HepG2 (cell line): ENCODE measurements around the gene WNK2. TPM values are rescaled to one million over a fixed set of nuclear protein-coding genes. Genes with fewer than 3 reads are reported as not detected.

Experiments
- ATAC-seq: fragments of 200-7000 bp; cut with Tn5 transposase; 3 replicates; pipeline ENCODE4 v1.9.1; 2020; ENCODE audit warnings: mild to moderate bottlenecking, moderate library complexity
- BruUV-seq: library from RNA; stranded (reverse); fragments of 400-500 nt; replicated peaks from 2 replicates; lab custom pipeline; 2021; lab: Mats Ljungman, UMichigan
- CTCF ChIA-PET: fragments of 300-600 bp; formaldehyde crosslinking; extraction: SDS; loops from one replicate; lab custom pipeline; 2021; ENCODE audit warnings: low total read pairs, inconsistent platforms, low intra/inter-chr PET ratio; lab: Yijun Ruan, JAX
- POLR2A ChIA-PET: fragments of 350-600 bp; sonication (Branson Sonifier 250); formaldehyde crosslinking; loops from one replicate; lab custom pipeline; 2020; ENCODE audit warnings: antibody characterized with exemption, inconsistent platforms; lab: Yijun Ruan, JAX
- DNase-seq: peaks from one replicate; pipeline ENCODE4 v3.0.0-alpha.2; 2015; ENCODE audit warnings: low spot score
- FAIRE-seq: peaks from 3 replicates; lab custom pipeline; 2011; peaks lifted over from hg19 to GRCh38; lab: Jason Lieb, UNC
- H2AFZ ChIP-seq: one replicate; pipeline ENCODE4 v1.6.1; 2011; ENCODE audit warnings: low read length, inconsistent platforms
- H3K27ac ChIP-seq: fragments of 300-600 bp; 3 replicates; pipeline ENCODE4 v1.8.0; 2011; ENCODE audit warnings: mixed run types, mild to moderate bottlenecking, mixed read lengths, low read length, inconsistent platforms; ENCODE audit not compliant: insufficient read depth; ENCODE audit errors: extremely low read length
- H3K27me3 ChIP-seq, 2 experiments: fragments of 200-600 bp in 1 of 2; 2 replicates in 1 of 2; 3 replicates in 1 of 2; pipeline versions ENCODE4 v1.6.0 to v1.8.0; 2011; ENCODE audit warnings: low read length in 2 of 2, mild to moderate bottlenecking in 2 of 2, moderate library complexity in 2 of 2, inconsistent platforms in 1 of 2; ENCODE audit not compliant: insufficient read depth in 2 of 2, control insufficient read depth in 1 of 2
- H3K36me3 ChIP-seq, 2 experiments: fragments of 200-600 bp in 1 of 2; replicated peaks in 1 of 2; 2 replicates in 1 of 2; 3 replicates in 1 of 2; pipeline versions ENCODE4 v1.5.1 to v1.8.0; 2011; ENCODE audit warnings: low read length in 2 of 2, inconsistent platforms in 1 of 2; ENCODE audit not compliant: insufficient read depth in 2 of 2, control insufficient read depth in 1 of 2
- H3K4me1 ChIP-seq: 2 replicates; pipeline ENCODE4 v1.5.1; 2012; ENCODE audit warnings: low read length, inconsistent platforms; ENCODE audit not compliant: insufficient read depth
- H3K4me2 ChIP-seq: 2 replicates; pipeline ENCODE4 v1.6.0; 2011; ENCODE audit warnings: low read depth, low read length, inconsistent platforms
- H3K4me3 ChIP-seq, 3 experiments: fragments of 200-600 bp in 1 of 3; sonication (generic), shearing (Covaris generic) in 1 of 3; replicated peaks in 1 of 3; 2 replicates each; pipeline ENCODE4 v1.5.1; 2011 to 2016; ENCODE audit warnings: low read length in 3 of 3, inconsistent platforms in 2 of 3, low read depth in 2 of 3, mild to moderate bottlenecking in 2 of 3, control low read depth in 1 of 3, mixed read lengths in 1 of 3; ENCODE audit not compliant: insufficient read depth in 1 of 3
- H3K79me2 ChIP-seq: one replicate; pipeline ENCODE4 v1.6.1; 2011; ENCODE audit warnings: low read length, inconsistent platforms; ENCODE audit not compliant: insufficient read depth
- H3K9ac ChIP-seq: 2 replicates; pipeline ENCODE4 v1.6.0; 2011; ENCODE audit warnings: mild to moderate bottlenecking, low read depth, low read length, inconsistent platforms; ENCODE audit not compliant: insufficient read depth
- H3K9me3 ChIP-seq: 2 replicates; pipeline ENCODE4 v1.5.1; 2012; ENCODE audit warnings: mild to moderate bottlenecking, low read length
- H4K20me1 ChIP-seq: 2 replicates; pipeline ENCODE4 v1.6.0; 2011; ENCODE audit warnings: inconsistent platforms, mild to moderate bottlenecking, low read length, moderate library complexity; ENCODE audit not compliant: insufficient read depth
- SNAI1 ChIP-seq: sonication (generic); formaldehyde crosslinking; IDR thresholded peaks from 2 replicates; pipeline ENCODE4 v1.5.0; 2020; ENCODE audit warnings: mild to moderate bottlenecking, missing genetic modification reagents, borderline replicate concordance
- ZNF326 ChIP-seq: sonication (generic); formaldehyde crosslinking; IDR thresholded peaks from 2 replicates; pipeline ENCODE4 v1.4.0; 2020; ENCODE audit warnings: missing genetic modification reagents, borderline replicate concordance
- ZNF510 ChIP-seq: sonication (generic); formaldehyde crosslinking; IDR thresholded peaks from 2 replicates; pipeline ENCODE4 v1.4.0; 2020; ENCODE audit warnings: low read depth, mild to moderate bottlenecking, missing genetic modification reagents
- WGBS: methylation state at CpG from one replicate; pipeline ENCODE4 v1.1.6; 2017; ENCODE audit warnings: low lambda C conversion rate; 5-methylcytosine and 5-hydroxymethylcytosine counted together
- in situ Hi-C: cut with HindIII; loops from 2 replicates; pipeline ENCODE4 v1.10.0; 2017; ENCODE audit warnings: low pct_unique_long_range_greater_than_20kb; ENCODE audit not compliant: extremely low pct_ligation_motif_present
- intact Hi-C: fragments of 100-400 bp; cut with micrococcal nuclease; formaldehyde crosslinking; loops from one replicate; pipeline ENCODE4 v1.10.0; 2022; ENCODE audit not compliant: unreplicated experiment
- polyA plus RNA-seq, 8 experiments: library from polyadenylated mRNA; depleted of rRNA in 3 of 8; stranded (reverse) in 7 of 8; unstranded in 1 of 8; fragments of >200 nt; fragmentation: Illumina TruSeq in 4 of 8; extraction: Trizol in 4 of 8; gene quantifications; 2 replicates each; pipeline versions ENCODE4 v1.2.1 to v1.2.3, GENCODE V29; 2011 to 2016; ENCODE audit warnings: low read depth in 4 of 8, missing spikeins in 1 of 8, mixed read lengths in 1 of 8; ENCODE audit not compliant: insufficient read depth in 1 of 8
- total RNA-seq, 5 experiments: library from RNA; depleted of rRNA; stranded (reverse); fragments of >200 nt; fragmentation: Illumina TruSeq; extraction: Trizol; gene quantifications; 2 replicates each; pipeline ENCODE4 v1.2.3, GENCODE V29; 2016; ENCODE audit warnings: low read depth in 1 of 5
- TF ChIP-seq, protein P1 (sequence below), 2 experiments: IDR thresholded peaks; 2 replicates each; pipeline ENCODE4 v1.6.1; 2011 to 2012; ENCODE audit warnings: low read length in 2 of 2, borderline replicate concordance in 1 of 2, low read depth in 1 of 2, mild to moderate bottlenecking in 1 of 2, moderate library complexity in 1 of 2

Gene WNK2
- total and polyA plus RNA-seq, 2 of the 13 experiments (the other 11 are each of a cell fraction or from before 2014, with no cell fraction given) = 10.5 to 12.0 TPM

DNA sequence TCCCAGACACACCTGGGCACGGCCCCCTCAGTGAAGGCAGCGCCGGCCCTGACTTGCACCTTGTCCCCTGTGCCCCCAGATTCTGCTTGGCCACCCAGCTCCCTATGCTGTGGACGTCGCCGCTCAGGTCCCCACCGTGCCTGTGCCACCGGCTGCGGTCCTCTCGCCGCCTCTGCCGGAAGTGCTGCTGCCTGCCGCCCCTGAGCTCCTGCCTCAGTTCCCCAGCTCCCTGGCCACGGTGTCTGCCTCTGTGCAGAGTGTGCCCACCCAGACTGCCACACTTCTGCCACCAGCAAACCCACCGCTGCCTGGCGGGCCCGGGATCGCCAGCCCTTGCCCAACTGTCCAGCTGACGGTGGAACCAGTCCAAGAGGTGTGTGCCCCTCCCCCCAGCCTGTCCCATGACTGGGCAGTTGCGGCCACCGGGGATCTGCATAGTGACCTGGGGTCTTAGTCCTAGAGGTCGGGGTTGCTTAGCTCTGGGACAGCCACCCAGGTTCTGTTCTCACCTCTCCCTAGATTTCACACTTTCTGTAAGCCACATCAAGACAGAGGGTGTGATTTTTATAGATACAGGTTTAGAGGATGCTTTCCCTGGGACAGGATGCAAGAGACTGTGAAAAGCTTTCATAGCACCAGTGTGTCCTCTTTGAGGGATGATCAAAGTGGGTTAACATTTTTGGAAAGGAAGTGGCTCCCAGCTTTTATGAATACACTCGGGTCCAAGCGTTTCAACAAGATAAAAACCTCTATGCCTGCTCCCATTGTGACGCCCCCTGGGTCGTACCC lies 78.0 kb downstream of the WNK2 start:
- Histone ChIP-seq H3K4me2 (no peak overlapping the region), H3K4me3 (no peak overlapping the region), H3K27me3 (no peaks in the 10 kb centered on the region), H3K9me3 (no peaks in the 10 kb centered on the region), H3K27ac (no peak overlapping the region), H4K20me1 (no peaks in the 10 kb centered on the region), H3K4me1 (no peaks in the 10 kb centered on the region), H3K9ac (no peak overlapping the region), H3K79me2 (no peaks in the 10 kb centered on the region), H2AFZ (no peak overlapping the region), H3K36me3 (peaks cover 12 to 41% of the 10 kb centered on the region in 2 experiments; a peak in 4 of 5 replicates)
- no TSS peak for BruUV-seq
- no peak for FAIRE-seq
- in situ Hi-C loops = no loop called here
- 94% methylated on average over 15 of the region's 26 CpGs for WGBS
- intact Hi-C loops = no loop called here
- TF ChIP-seq ZNF510 (CRISPR knock-in tag) (no peak), ZNF326 (CRISPR knock-in tag) (no peak), SNAI1 (CRISPR knock-in tag) (no peak)
- TF ChIP-seq, protein P1, sequence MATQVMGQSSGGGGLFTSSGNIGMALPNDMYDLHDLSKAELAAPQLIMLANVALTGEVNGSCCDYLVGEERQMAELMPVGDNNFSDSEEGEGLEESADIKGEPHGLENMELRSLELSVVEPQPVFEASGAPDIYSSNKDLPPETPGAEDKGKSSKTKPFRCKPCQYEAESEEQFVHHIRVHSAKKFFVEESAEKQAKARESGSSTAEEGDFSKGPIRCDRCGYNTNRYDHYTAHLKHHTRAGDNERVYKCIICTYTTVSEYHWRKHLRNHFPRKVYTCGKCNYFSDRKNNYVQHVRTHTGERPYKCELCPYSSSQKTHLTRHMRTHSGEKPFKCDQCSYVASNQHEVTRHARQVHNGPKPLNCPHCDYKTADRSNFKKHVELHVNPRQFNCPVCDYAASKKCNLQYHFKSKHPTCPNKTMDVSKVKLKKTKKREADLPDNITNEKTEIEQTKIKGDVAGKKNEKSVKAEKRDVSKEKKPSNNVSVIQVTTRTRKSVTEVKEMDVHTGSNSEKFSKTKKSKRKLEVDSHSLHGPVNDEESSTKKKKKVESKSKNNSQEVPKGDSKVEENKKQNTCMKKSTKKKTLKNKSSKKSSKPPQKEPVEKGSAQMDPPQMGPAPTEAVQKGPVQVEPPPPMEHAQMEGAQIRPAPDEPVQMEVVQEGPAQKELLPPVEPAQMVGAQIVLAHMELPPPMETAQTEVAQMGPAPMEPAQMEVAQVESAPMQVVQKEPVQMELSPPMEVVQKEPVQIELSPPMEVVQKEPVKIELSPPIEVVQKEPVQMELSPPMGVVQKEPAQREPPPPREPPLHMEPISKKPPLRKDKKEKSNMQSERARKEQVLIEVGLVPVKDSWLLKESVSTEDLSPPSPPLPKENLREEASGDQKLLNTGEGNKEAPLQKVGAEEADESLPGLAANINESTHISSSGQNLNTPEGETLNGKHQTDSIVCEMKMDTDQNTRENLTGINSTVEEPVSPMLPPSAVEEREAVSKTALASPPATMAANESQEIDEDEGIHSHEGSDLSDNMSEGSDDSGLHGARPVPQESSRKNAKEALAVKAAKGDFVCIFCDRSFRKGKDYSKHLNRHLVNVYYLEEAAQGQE (IDR thresholded peaks at IDR 0.05; ENCODE audit: borderline replicate concordance in 1 of 2, low read depth in 1 of 2, low read length in 2 of 2) = no peak
- ChIA-PET POLR2A (no interaction called here), CTCF (no interaction called here)
- ATAC-seq = no peak
- DNase-seq = no peak
